Suprapubic skin (tissue), 4 donors: ENCODE data around the gene DPP10. TPM values are rescaled to one million over a fixed set of nuclear protein-coding genes. Genes with fewer than 3 reads are reported as not detected.
"Not testable (repeated sequence)": the region's sequence is repeated elsewhere in the genome, so short reads cannot be mapped to it uniquely, and the experiment has no call there.

Experiments
- DNase-seq, 2 donors: peaks; one replicate each; pipeline ENCODE4 v3.0.0-alpha.2; 2019; ENCODE audit warnings: low spot score in 2 of 2
- H3K27ac ChIP-seq: fragments of 200-600 bp; sonication (generic); one replicate; pipeline ENCODE4 v1.5.1; 2019
- H3K27me3 ChIP-seq: fragments of 200-600 bp; sonication (generic); one replicate; pipeline ENCODE4 v1.5.1; 2019
- H3K36me3 ChIP-seq: fragments of 200-600 bp; sonication (generic); one replicate; pipeline ENCODE4 v1.5.1; 2019
- H3K4me1 ChIP-seq: fragments of 200-600 bp; sonication (generic); one replicate; pipeline ENCODE4 v1.5.1; 2019
- H3K4me3 ChIP-seq: fragments of 200-600 bp; sonication (generic); one replicate; pipeline ENCODE4 v1.5.1; 2019; ENCODE audit warnings: mild to moderate bottlenecking
- H3K9me3 ChIP-seq: fragments of 200-600 bp; sonication (generic); one replicate; pipeline ENCODE4 v1.5.1; 2019
- CTCF ChIP-seq, 2 donors: fragments of 200-600 bp in 1 of 2; fragments of 450-650 bp in 1 of 2; sonication (generic) in 1 of 2; IDR thresholded peaks; one replicate each; pipeline ENCODE4 v1.5.1; 2016 to 2019; ENCODE audit warnings: antibody characterized with exemption in 2 of 2, mild to moderate bottlenecking in 1 of 2, moderate library complexity in 1 of 2
- EP300 ChIP-seq: sonication (generic); formaldehyde crosslinking; IDR thresholded peaks from one replicate; pipeline ENCODE4 v1.6.1; 2017; ENCODE audit warnings: antibody characterized with exemption
- POLR2A ChIP-seq, 2 donors: fragments of 450-650 bp; IDR thresholded peaks; one replicate each; pipeline ENCODE4 v1.6.1; 2017; ENCODE audit warnings: antibody characterized with exemption in 2 of 2, mild to moderate bottlenecking in 2 of 2, moderate library complexity in 2 of 2
- POLR2AphosphoS5 ChIP-seq, 3 donors: sonication (generic); formaldehyde crosslinking; IDR thresholded peaks; one replicate each; pipeline ENCODE4 v1.6.1; 2017; ENCODE audit warnings: antibody characterized with exemption in 3 of 3
- WGBS: methylation state at CpG from one replicate; pipeline ENCODE4 v1.1.5; 2018; 5-methylcytosine and 5-hydroxymethylcytosine counted together
- total RNA-seq, 4 donors: library from RNA; depleted of rRNA; stranded (reverse); fragments of >200 nt; gene quantifications; one replicate each; pipeline ENCODE4 v1.1.0, GENCODE V29; 2016

The DPP10 gene
- total RNA-seq, 4 donors from 2014 or later: 0.68 to 1.4 TPM; not detected in 2

GRCh38 chr2:114727012-114727411 is 284.6 kb downstream of the DPP10 start:
- Histone ChIP-seq H3K36me3 (no peaks in the 10 kb centered on the region), H3K4me3 (no peak overlapping the region), H3K27me3 (no peaks in the 10 kb centered on the region), H3K27ac (no peak overlapping the region), H3K4me1 (no peaks in the 10 kb centered on the region), H3K9me3 (no peaks in the 10 kb centered on the region)
- TF ChIP-seq CTCF (IDR thresholded peaks at IDR 0.05) (no peak), POLR2AphosphoS5 (IDR thresholded peaks at IDR 0.05) (no peak), EP300 (no peak), POLR2A (IDR thresholded peaks at IDR 0.05) (no peak)
- WGBS: 45% methylated on average over 3 of the region's 3 CpGs
- DNase-seq: no peak

- no peak overlapping the region for H3K27ac ChIP-seq
- no peak for TF ChIP-seq POLR2A (IDR thresholded peaks at IDR 0.05)
- no peak for TF ChIP-seq POLR2AphosphoS5 (IDR thresholded peaks at IDR 0.05)
- no peak for TF ChIP-seq CTCF (IDR thresholded peaks at IDR 0.05)
- no peak for TF ChIP-seq EP300
- no peaks in the 10 kb centered on the region for H3K27me3 ChIP-seq
- no peaks in the 10 kb centered on the region for H3K9me3 ChIP-seq
- no peaks in the 10 kb centered on the region for H3K36me3 ChIP-seq
- no peak overlapping the region for H3K4me3 ChIP-seq
- WGBS: 76% methylated on average over 4 of the region's 4 CpGs
- H3K4me1 ChIP-seq: no peaks in the 10 kb centered on the region
- DNase-seq: no peak
Measured at GRCh38 chr2:114728372-114728771, 285.9 kb downstream of the DPP10 start.

GRCh38 chr2:114729026-114729425 is 286.6 kb downstream of the DPP10 start:
- WGBS: 63% methylated on average over 5 of the region's 5 CpGs
- Histone ChIP-seq H3K36me3 (no peaks in the 10 kb centered on the region), H3K27ac (no peak overlapping the region), H3K27me3 (no peaks in the 10 kb centered on the region), H3K9me3 (no peaks in the 10 kb centered on the region), H3K4me3 (no peak overlapping the region), H3K4me1 (no peaks in the 10 kb centered on the region)
- no peak for TF ChIP-seq POLR2AphosphoS5 (IDR thresholded peaks at IDR 0.05)
- TF ChIP-seq EP300: no peak
- TF ChIP-seq POLR2A (IDR thresholded peaks at IDR 0.05): no peak
- DNase-seq: no peak

- TF ChIP-seq POLR2A (IDR thresholded peaks at IDR 0.05) (no peak), EP300 (no peak), POLR2AphosphoS5 (IDR thresholded peaks at IDR 0.05) (no peak), CTCF (IDR thresholded peaks at IDR 0.05) (no peak)
- Histone ChIP-seq H3K4me1 (no peaks in the 10 kb centered on the region), H3K36me3 (no peaks in the 10 kb centered on the region), H3K27ac (no peak overlapping the region), H3K9me3 (no peaks in the 10 kb centered on the region), H3K4me3 (no peak overlapping the region), H3K27me3 (no peaks in the 10 kb centered on the region)
- DNase-seq: no peak
- 74% methylated on average over 3 of the region's 3 CpGs for WGBS
Measured at GRCh38 chr2:114735126-114735525, 292.7 kb downstream of the DPP10 start.

- WGBS: 49% methylated on average over 1 of the region's 1 CpG
- DNase-seq: no peak
- Histone ChIP-seq H3K27me3 (no peaks in the 10 kb centered on the region), H3K4me3 (no peak overlapping the region), H3K27ac (no peak overlapping the region), H3K4me1 (no peaks in the 10 kb centered on the region), H3K36me3 (no peaks in the 10 kb centered on the region), H3K9me3 (no peaks in the 10 kb centered on the region)
- TF ChIP-seq CTCF (IDR thresholded peaks at IDR 0.05): no peak
- TF ChIP-seq POLR2A (IDR thresholded peaks at IDR 0.05): no peak
- no peak for TF ChIP-seq POLR2AphosphoS5 (IDR thresholded peaks at IDR 0.05)
Measured at GRCh38 chr2:114742245-114742644, 299.8 kb downstream of the DPP10 start.

GRCh38 chr2:114745700-114746099 is 303.3 kb downstream of the DPP10 start:
- DNase-seq: no peak
- WGBS: 92% methylated on average over 2 of the region's 2 CpGs

GRCh38 chr2:114748175-114748574 is 305.7 kb downstream of the DPP10 start:
- WGBS: 72% methylated on average over 5 of the region's 5 CpGs
- H3K27ac ChIP-seq, H3K9me3 ChIP-seq, H3K27me3 ChIP-seq, DNase-seq, H3K4me3 ChIP-seq, H3K36me3 ChIP-seq, H3K4me1 ChIP-seq: not testable (repeated sequence)

More at GRCh38 chr2:114745700-114746099, 303.3 kb downstream of the DPP10 start:
- H3K27ac ChIP-seq: no peak overlapping the region
- no peaks in the 10 kb centered on the region for H3K4me1 ChIP-seq
- H3K9me3 ChIP-seq: no peaks in the 10 kb centered on the region
- no peaks in the 10 kb centered on the region for H3K36me3 ChIP-seq
- no peaks in the 10 kb centered on the region for H3K27me3 ChIP-seq
- no peak overlapping the region for H3K4me3 ChIP-seq
- TF ChIP-seq POLR2A (IDR thresholded peaks at IDR 0.05) (no peak), EP300 (no peak), POLR2AphosphoS5 (IDR thresholded peaks at IDR 0.05) (no peak), CTCF (IDR thresholded peaks at IDR 0.05) (no peak)
